Measurements from ENCODE around the gene CDC42BPA. TPM values are rescaled to one million over a fixed set of nuclear protein-coding genes. Genes with fewer than 3 reads are reported as not detected.

CDC42BPA gene
- total and polyA plus RNA-seq, 2 of the 8 experiments (the other 6 are each of a cell fraction or from before 2014, with no cell fraction given), result 7.1 to 28.5 TPM

- TF ChIP-seq CHD7 (IDR thresholded peaks at IDR 0.05; ENCODE audit: insufficient replicate concordance, low read length), result no peak
Observed at GRCh38 chr1:227315629-227316346, 2.5 kb downstream of the CDC42BPA start (continued).

Measured in H1 (cell line).